IMR-90 (cell line): Measurements from ENCODE around the gene ETS1. TPM values are rescaled to one million over a fixed set of nuclear protein-coding genes. Genes with fewer than 3 reads are reported as not detected.

Source experiments
- ATAC-seq: fragments of 200-7000 bp; cut with Tn5 transposase; 2 replicates; pipeline ENCODE4 v1.9.1; 2020; ENCODE audit warnings: low read depth, mild to moderate bottlenecking, moderate library complexity
- BruUV-seq: library from RNA; stranded (reverse); fragments of 400-500 nt; replicated peaks from 2 replicates; lab custom pipeline; 2021; lab: Mats Ljungman, UMichigan
- CTCF ChIA-PET: fragments of 300-600 bp; formaldehyde crosslinking; extraction: SDS; loops from one replicate; lab custom pipeline; 2021; ENCODE audit warnings: antibody characterized with exemption; lab: Yijun Ruan, JAX
- POLR2A ChIA-PET: fragments of 300-600 bp; sonication (Branson Sonifier 250); formaldehyde crosslinking; loops from one replicate; lab custom pipeline; 2022; ENCODE audit warnings: antibody characterized with exemption; ENCODE audit not compliant: unreplicated experiment; lab: Charles Lee
- DNase-seq: peaks from one replicate; pipeline ENCODE4 v3.0.0; 2013
- H2AFZ ChIP-seq: replicated peaks from 2 replicates; pipeline ENCODE3; 2013; ENCODE audit warnings: low read length, mild to moderate bottlenecking; ENCODE audit not compliant: poor library complexity
- H2AK5ac ChIP-seq: 2 replicates; pipeline ENCODE4 v1.6.1; 2013; ENCODE audit warnings: low read depth, low read length, inconsistent platforms
- H2AK9ac ChIP-seq: replicated peaks from 2 replicates; pipeline ENCODE3; 2013; ENCODE audit warnings: mild to moderate bottlenecking, low read depth, low read length, moderate library complexity; ENCODE audit not compliant: poor library complexity
- H2BK120ac ChIP-seq: 2 replicates; pipeline ENCODE4 v1.6.1; 2013; ENCODE audit warnings: low read depth, low read length, inconsistent platforms
- H2BK15ac ChIP-seq: 3 replicates; pipeline ENCODE4 v1.6.1; 2013; ENCODE audit warnings: low read depth, low read length, inconsistent platforms
- H2BK20ac ChIP-seq: 2 replicates; pipeline ENCODE4 v1.6.1; 2013; ENCODE audit warnings: low read depth, mild to moderate bottlenecking, inconsistent platforms, low read length, moderate library complexity
- H2BK5ac ChIP-seq: 2 replicates; pipeline ENCODE4 v1.6.1; 2013; ENCODE audit warnings: mild to moderate bottlenecking, low read depth, low read length, inconsistent platforms; ENCODE audit not compliant: poor library complexity, severe bottlenecking
- H3K14ac ChIP-seq: replicated peaks from 2 replicates; pipeline ENCODE4 v1.6.1; 2013; ENCODE audit warnings: low read depth, low read length, inconsistent platforms
- H3K18ac ChIP-seq: 2 replicates; pipeline ENCODE4 v1.6.1; 2013; ENCODE audit warnings: low read depth, low read length, control low read depth
- H3K23ac ChIP-seq: 2 replicates; pipeline ENCODE4 v1.6.1; 2013; ENCODE audit warnings: low read depth, low read length, inconsistent platforms
- H3K27ac ChIP-seq: 2 replicates; pipeline ENCODE4 v1.5.1; 2013; ENCODE audit warnings: mild to moderate bottlenecking, control low read depth, low read length; ENCODE audit not compliant: insufficient read depth
- H3K27me3 ChIP-seq: 2 replicates; pipeline ENCODE4 v1.6.1; 2013; ENCODE audit warnings: low read length; ENCODE audit not compliant: control insufficient read depth, insufficient read depth
- H3K36me3 ChIP-seq: 2 replicates; pipeline ENCODE4 v1.6.1; 2013; ENCODE audit warnings: low read length, mixed read lengths; ENCODE audit not compliant: control insufficient read depth, insufficient read depth
- H3K4ac ChIP-seq: 2 replicates; pipeline ENCODE4 v1.6.1; 2013; ENCODE audit warnings: low read depth, low read length, inconsistent platforms
- H3K4me1 ChIP-seq: 2 replicates; pipeline ENCODE4 v1.6.1; 2013; ENCODE audit warnings: low read length, mixed read lengths; ENCODE audit not compliant: control insufficient read depth, insufficient read depth
- H3K4me2 ChIP-seq: 2 replicates; pipeline ENCODE4 v1.6.1; 2013; ENCODE audit warnings: low read depth, mild to moderate bottlenecking, control low read depth, low read length, moderate library complexity
- H3K4me3 ChIP-seq: 2 replicates; pipeline ENCODE4 v1.5.1; 2013; ENCODE audit warnings: low read depth, mild to moderate bottlenecking, control low read depth, low read length, moderate library complexity; ENCODE audit not compliant: insufficient read depth
- H3K56ac ChIP-seq: 2 replicates; pipeline ENCODE4 v1.6.1; 2013; ENCODE audit warnings: low read length, inconsistent platforms; ENCODE audit not compliant: insufficient read depth; ENCODE audit errors: extremely low read depth
- H3K79me1 ChIP-seq, 2 experiments: 2 replicates each; pipeline ENCODE4 v1.6.1; 2013; ENCODE audit warnings: low read length in 2 of 2, inconsistent platforms in 1 of 2, low read depth in 1 of 2
- H3K9ac ChIP-seq: 2 replicates; pipeline ENCODE4 v1.6.1; 2013; ENCODE audit warnings: low read depth, low read length, control low read depth
- H3K9me1 ChIP-seq: 2 replicates; pipeline ENCODE4 v1.6.1; 2013; ENCODE audit warnings: low read length, inconsistent platforms; ENCODE audit not compliant: insufficient read depth
- H3K9me3 ChIP-seq: 2 replicates; pipeline ENCODE4 v1.6.1; 2013; ENCODE audit warnings: low read length; ENCODE audit not compliant: control insufficient read depth, insufficient read depth
- H4K20me1 ChIP-seq: 2 replicates; pipeline ENCODE4 v1.6.1; 2013; ENCODE audit warnings: low read length, inconsistent platforms; ENCODE audit not compliant: insufficient read depth
- H4K5ac ChIP-seq: 2 replicates; pipeline ENCODE4 v1.6.1; 2013; ENCODE audit warnings: mild to moderate bottlenecking, low read depth, low read length, control low read depth
- H4K8ac ChIP-seq, 2 experiments: 2 replicates each; pipeline ENCODE4 v1.6.1; 2013; ENCODE audit warnings: low read depth in 2 of 2, low read length in 2 of 2, control low read depth in 1 of 2, inconsistent platforms in 1 of 2
- H4K91ac ChIP-seq: 2 replicates; pipeline ENCODE4 v1.6.1; 2013; ENCODE audit warnings: low read depth, low read length, inconsistent platforms; ENCODE audit not compliant: insufficient read depth
- CEBPB ChIP-seq: IDR thresholded peaks from 2 replicates; pipeline ENCODE4 v1.6.1; 2012; ENCODE audit warnings: low read depth, low read length, improper control_type of control experiment
- POLR2A ChIP-seq: IDR thresholded peaks from 2 replicates; pipeline ENCODE4 v1.6.1; 2012; ENCODE audit warnings: mild to moderate bottlenecking, low read depth, low read length
- RAD21 ChIP-seq: IDR thresholded peaks from 2 replicates; pipeline ENCODE4 v1.6.1; 2012; ENCODE audit warnings: low read length, improper control_type of control experiment
- RCOR1 ChIP-seq: IDR thresholded peaks from 2 replicates; pipeline ENCODE4 v1.6.1; 2012; ENCODE audit warnings: mild to moderate bottlenecking, low read length, improper control_type of control experiment; ENCODE audit not compliant: insufficient replicate concordance
- RFX5 ChIP-seq: IDR thresholded peaks from 2 replicates; pipeline ENCODE4 v1.8.0; 2012; ENCODE audit warnings: low read depth, mild to moderate bottlenecking, low read length, moderate library complexity
- WGBS, 2 experiments: methylation state at CpG; one replicate each; pipeline versions ENCODE4 v1.1.5 to v1.1.7; 2013; ENCODE audit warnings: missing lambda C conversion rate in 2 of 2; ENCODE audit not compliant: insufficient read length in 1 of 2; ENCODE audit errors: extremely low coverage in 2 of 2; 5-methylcytosine and 5-hydroxymethylcytosine counted together
- dilution Hi-C: fragments of 300-500 bp; cut with HindIII; formaldehyde crosslinking; loops from one replicate; pipeline ENCODE4 v1.14.3; 2018; ENCODE audit warnings: low sequenced_read_pairs; ENCODE audit not compliant: unreplicated experiment
- in situ Hi-C: fragments of 300-500 bp; cut with MboI; formaldehyde crosslinking; loops from 3 replicates; pipeline ENCODE4 v1.14.3; 2019; ENCODE audit warnings: low sequenced_read_pairs, inconsistent platforms, mixed read lengths
- intact Hi-C: fragments of 100-400 bp; cut with micrococcal nuclease; formaldehyde crosslinking; loops from 2 replicates; pipeline ENCODE4 v1.10.0; 2022
- polyA plus RNA-seq, 3 experiments: library from polyadenylated mRNA; depleted of rRNA; stranded (reverse); fragments of >200 nt; gene quantifications; 2 replicates each; pipeline ENCODE4 v1.2.3, GENCODE V29; 2012; ENCODE audit warnings: low replicate concordance in 1 of 3
- total RNA-seq: library from RNA; depleted of rRNA; stranded (reverse); fragments of >200 nt; gene quantifications from 2 replicates; pipeline ENCODE4 v1.2.3, GENCODE V29; 2012

ETS1 gene
- total and polyA plus RNA-seq, 2 of the 4 experiments (the other 2 are of a cell fraction), result 41.2 to 56.3 TPM

GRCh38 chr11:128428935-128429334 is 158.4 kb downstream of the ETS1 start:
- no peak overlapping the region for H3K27ac ChIP-seq
- no peaks in the 10 kb centered on the region for H3K9me3 ChIP-seq
- H4K5ac ChIP-seq, result no peak overlapping the region
- ChIA-PET CTCF (interaction anchor here (0.8 kb wide), 2 partner anchors 11 to 15 kb away, joined by 3 read pairs; no protein-coding TSS in a partner anchor), POLR2A (no interaction called here)
- H3K56ac ChIP-seq, result no peak overlapping the region
- no peak overlapping the region; the same call in 1 of the 2 replicates for H2BK20ac ChIP-seq
- dilution Hi-C loops (no loop called here), intact Hi-C loops (no loop called here), in situ Hi-C loops (no loop called here)
- H3K23ac ChIP-seq, result 0 out of 2 replicates have a peak overlapping the region, but pooled peaks have one; percentile 29
- H2AK9ac ChIP-seq, result no peak overlapping the region
- peak overlapping the region; percentile 44 for H2BK5ac ChIP-seq
- H3K4me3 ChIP-seq, result no peak overlapping the region
- H4K8ac ChIP-seq, result peak overlapping the region in 1 of 2 experiments; percentile 4; a peak in 1 of 4 replicates
- TF ChIP-seq RAD21 (no peak), RCOR1 (no peak), RFX5 (no peak), POLR2A (no peak), CEBPB (no peak)
- ATAC-seq (peak; percentile 37; the same call in 1 of the 2 replicates), DNase-seq (peak; percentile 43)
- 0 out of 2 replicates have a peak overlapping the region, but pooled peaks have one; percentile 56 for H3K14ac ChIP-seq
- H3K27me3 ChIP-seq, result no peaks in the 10 kb centered on the region
- H3K9ac ChIP-seq, result no peak overlapping the region
- H2BK120ac ChIP-seq, result peak overlapping the region; percentile 30; the same call in 1 of the 2 replicates
- H3K79me1 ChIP-seq, result no peaks in the 10 kb centered on the region
- peak overlapping the region; percentile 65 for H2AFZ ChIP-seq
- peaks cover 14% of the 10 kb centered on the region for H3K4me1 ChIP-seq
- 100% methylated on average over 1 of the region's 3 CpGs; no CpG with 5 or more reads in 1 of the 2 experiments for WGBS, 2 experiments
- peak overlapping the region; percentile 43; the same call in 1 of the 2 replicates for H3K4ac ChIP-seq
- BruUV-seq, result no TSS peak
- H3K4me2 ChIP-seq, result no peak overlapping the region
- H2AK5ac ChIP-seq, result 0 out of 2 replicates have a peak overlapping the region, but pooled peaks have one; percentile 17
- H3K36me3 ChIP-seq, result no peaks in the 10 kb centered on the region
- H3K18ac ChIP-seq, result no peak overlapping the region
- H3K9me1 ChIP-seq, result peaks cover 7% of the 10 kb centered on the region
- H4K91ac ChIP-seq, result no peak overlapping the region
- no peaks in the 10 kb centered on the region for H4K20me1 ChIP-seq
- H2BK15ac ChIP-seq, result peak overlapping the region; percentile 49; the same call in 1 of the 3 replicates
